Activated T-cell treated with anti-CD3 and anti-CD28 coated beads, Interleukin-2, amount 50 U/mL, for 24 hours (primary cell): ENCODE results near the gene RAD18.

Source experiments
- DNase-seq: peaks from one replicate; pipeline ENCODE4 v3.0.0-alpha.2; 2020
- H3K27ac Mint-ChIP-seq: 2 replicates; pipeline ENCODE4 v1.8.0; 2020; ENCODE audit warnings: mild to moderate bottlenecking, mixed read lengths
- H3K27me3 Mint-ChIP-seq: 2 replicates; pipeline ENCODE4 v1.8.0; 2020; ENCODE audit warnings: mixed read lengths
- H3K36me3 Mint-ChIP-seq: 2 replicates; pipeline ENCODE4 v1.8.0; 2020; ENCODE audit warnings: low read depth, mixed read lengths
- H3K4me1 Mint-ChIP-seq: 2 replicates; pipeline ENCODE4 v1.8.0; 2020; ENCODE audit warnings: low read depth, mixed read lengths
- H3K4me3 Mint-ChIP-seq: 2 replicates; pipeline ENCODE4 v1.8.0; 2020; ENCODE audit warnings: mild to moderate bottlenecking, moderate library complexity, mixed read lengths
- H3K9me3 Mint-ChIP-seq: 2 replicates; pipeline ENCODE4 v1.8.0; 2020; ENCODE audit warnings: mixed read lengths

The RAD18 gene

GRCh38 chr3:8864402-8865350, 98.6 kb downstream of the RAD18 start:
- H3K4me3 Mint-ChIP-seq: no peak overlapping the region
- peaks cover 4% of the 10 kb centered on the region for H3K36me3 Mint-ChIP-seq
- H3K4me1 Mint-ChIP-seq: no peaks in the 10 kb centered on the region
- H3K27ac Mint-ChIP-seq: no peak overlapping the region
- H3K9me3 Mint-ChIP-seq: no peaks in the 10 kb centered on the region
- H3K27me3 Mint-ChIP-seq: no peaks in the 10 kb centered on the region
- no peak for DNase-seq

GRCh38 chr3:8863891-8864290, 99.4 kb downstream of the RAD18 start:
- no peak overlapping the region for H3K27ac Mint-ChIP-seq
- no peaks in the 10 kb centered on the region for H3K9me3 Mint-ChIP-seq
- DNase-seq: no peak

GRCh38 chr3:8857720-8858367, 105.4 kb downstream of the RAD18 start:
- H3K4me3 Mint-ChIP-seq: no peak overlapping the region
- H3K4me1 Mint-ChIP-seq: peaks cover 3% of the 10 kb centered on the region
- no peak overlapping the region for H3K27ac Mint-ChIP-seq
- no peak for DNase-seq
- H3K36me3 Mint-ChIP-seq: peaks cover 1% of the 10 kb centered on the region
- no peaks in the 10 kb centered on the region for H3K9me3 Mint-ChIP-seq
- no peaks in the 10 kb centered on the region for H3K27me3 Mint-ChIP-seq

More at GRCh38 chr3:8863891-8864290, 99.4 kb downstream of the RAD18 start:
- Mint-ChIP-seq H3K4me3 (no peak overlapping the region), H3K36me3 (peaks cover 4% of the 10 kb centered on the region), H3K27me3 (no peaks in the 10 kb centered on the region), H3K4me1 (no peaks in the 10 kb centered on the region)

DNA sequence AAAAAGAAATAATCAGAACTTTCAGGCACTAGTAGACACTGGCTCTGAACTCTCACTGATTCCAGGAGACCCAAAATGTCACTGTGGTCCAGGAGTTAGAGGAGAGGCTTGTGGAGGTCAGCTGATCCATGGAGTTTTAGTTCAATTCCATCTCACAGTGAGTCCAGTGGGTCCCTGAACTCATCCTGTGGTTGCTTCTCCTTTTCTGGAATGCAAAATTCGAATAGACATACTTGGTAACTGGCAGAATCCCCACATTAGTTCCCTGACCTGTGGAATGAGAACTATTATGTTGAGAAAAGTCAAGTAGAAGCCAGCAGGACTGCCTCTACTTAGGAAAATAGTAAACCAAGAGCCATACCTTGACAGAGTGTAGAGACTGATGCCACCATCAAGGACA, 106.6 kb downstream of the RAD18 start:
- DNase-seq: no peak
- Mint-ChIP-seq H3K36me3 (peaks cover 1% of the 10 kb centered on the region), H3K27me3 (no peaks in the 10 kb centered on the region), H3K9me3 (no peaks in the 10 kb centered on the region), H3K4me3 (no peak overlapping the region), H3K4me1 (peaks cover 3% of the 10 kb centered on the region), H3K27ac (no peak overlapping the region)

DNA sequence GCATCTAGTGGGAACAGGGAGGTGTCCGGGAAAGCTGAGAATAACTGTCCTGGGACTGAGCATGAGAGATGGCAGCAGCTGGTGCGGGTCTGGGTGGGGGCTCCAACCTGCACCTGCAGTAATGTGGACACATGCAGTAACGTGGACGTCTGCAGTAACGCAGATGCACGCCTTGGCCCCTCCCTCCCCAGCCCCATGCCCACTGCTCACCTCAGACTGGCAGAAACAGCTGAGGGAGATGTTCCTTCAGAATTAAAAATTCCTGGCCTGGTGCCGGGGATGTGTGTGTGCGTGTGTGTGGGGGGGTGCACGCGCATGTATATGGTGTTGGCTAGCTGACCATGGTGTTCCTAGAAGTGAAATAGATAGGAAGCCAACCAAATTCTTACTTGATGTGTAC, 107.2 kb downstream of the RAD18 start:
- Mint-ChIP-seq H3K27ac (no peak overlapping the region), H3K27me3 (no peaks in the 10 kb centered on the region), H3K36me3 (peaks cover 1% of the 10 kb centered on the region), H3K4me3 (no peak overlapping the region), H3K9me3 (no peaks in the 10 kb centered on the region), H3K4me1 (peaks cover 3% of the 10 kb centered on the region)
- DNase-seq: no peak

- Mint-ChIP-seq H3K4me3 (no peak overlapping the region), H3K4me1 (peaks cover 3% of the 10 kb centered on the region), H3K27me3 (no peaks in the 10 kb centered on the region), H3K27ac (no peak overlapping the region), H3K9me3 (no peaks in the 10 kb centered on the region), H3K36me3 (peaks cover 1% of the 10 kb centered on the region)
- DNase-seq: no peak
Observed at GRCh38 chr3:8854656-8855055, 108.6 kb downstream of the RAD18 start.

DNA sequence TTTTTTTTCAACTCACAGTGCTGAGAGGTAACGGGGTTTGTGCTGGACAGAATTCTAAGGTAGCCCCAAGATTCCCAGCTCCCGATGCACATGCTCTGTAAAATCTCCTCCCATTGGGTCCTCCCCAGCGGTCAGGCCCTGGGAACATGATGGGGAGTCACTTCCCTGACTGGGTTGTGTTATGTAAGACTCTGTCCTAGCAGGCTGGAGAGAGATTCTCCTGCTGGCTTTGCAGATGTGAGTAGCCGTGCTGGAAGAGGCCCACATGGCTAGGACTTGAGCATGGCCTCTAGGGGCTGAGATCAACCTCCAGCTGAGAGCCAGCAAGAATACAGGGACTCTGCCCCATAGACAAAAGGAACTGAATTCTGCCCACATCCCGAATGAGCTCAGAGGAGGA, 110.2 kb downstream of the RAD18 start:
- Mint-ChIP-seq H3K27ac (no peak overlapping the region), H3K36me3 (peaks cover 1% of the 10 kb centered on the region), H3K27me3 (no peaks in the 10 kb centered on the region), H3K4me1 (no peaks in the 10 kb centered on the region), H3K9me3 (no peaks in the 10 kb centered on the region), H3K4me3 (no peak overlapping the region)
- no peak for DNase-seq

DNA sequence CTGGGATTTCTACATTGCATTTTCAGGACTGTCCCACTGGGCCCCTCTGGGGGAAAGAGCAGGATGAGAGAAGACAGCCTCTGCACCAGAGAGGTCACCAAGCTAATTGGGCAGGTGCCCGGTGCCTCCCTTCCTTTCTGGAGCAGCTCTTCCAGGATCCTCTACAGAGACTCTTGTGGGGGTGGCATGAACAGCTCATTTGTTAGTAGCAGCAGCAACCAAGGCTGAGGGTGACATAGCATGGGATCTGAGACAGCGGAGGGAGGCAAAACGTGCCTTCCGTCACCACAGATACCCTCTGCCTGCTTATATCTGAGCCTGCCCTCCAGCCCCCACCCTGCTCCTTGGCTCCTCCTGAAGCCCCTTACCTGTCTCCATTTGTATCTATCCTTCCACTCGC, 110.8 kb downstream of the RAD18 start:
- H3K27ac Mint-ChIP-seq: no peak overlapping the region
- H3K36me3 Mint-ChIP-seq: peaks cover 1% of the 10 kb centered on the region
- H3K9me3 Mint-ChIP-seq: no peaks in the 10 kb centered on the region
- no peak overlapping the region for H3K4me3 Mint-ChIP-seq
- H3K27me3 Mint-ChIP-seq: no peaks in the 10 kb centered on the region
- H3K4me1 Mint-ChIP-seq: no peaks in the 10 kb centered on the region
- no peak for DNase-seq

GRCh38 chr3:8851703-8852102, 111.6 kb downstream of the RAD18 start:
- DNase-seq: no peak
- Mint-ChIP-seq H3K9me3 (no peaks in the 10 kb centered on the region), H3K4me3 (no peak overlapping the region), H3K36me3 (peaks cover 1% of the 10 kb centered on the region), H3K4me1 (no peaks in the 10 kb centered on the region), H3K27me3 (no peaks in the 10 kb centered on the region), H3K27ac (no peak overlapping the region)

DNA sequence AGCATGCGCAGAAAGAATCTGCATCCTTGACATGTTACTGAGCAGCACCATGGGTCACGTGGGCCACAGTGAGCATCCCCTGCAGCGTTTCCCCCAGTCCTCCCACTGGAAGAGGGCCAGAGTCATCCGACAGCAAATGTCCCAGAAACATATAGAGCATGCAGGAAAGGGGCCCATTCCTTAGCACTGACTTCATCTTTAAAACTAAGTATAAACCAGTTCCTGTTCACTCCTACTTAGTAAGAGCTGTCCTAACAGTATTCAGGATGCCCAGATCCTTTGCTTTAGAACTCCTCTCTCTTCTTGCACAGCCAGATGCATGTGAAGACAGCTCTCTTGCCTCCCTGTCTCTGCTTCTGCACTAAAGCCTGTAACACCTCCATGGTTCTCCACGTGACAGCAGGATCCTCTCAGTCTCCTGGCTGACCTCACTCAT, 114.6 kb downstream of the RAD18 start:
- no peaks in the 10 kb centered on the region for H3K9me3 Mint-ChIP-seq
- no peak for DNase-seq
- no peaks in the 10 kb centered on the region for H3K36me3 Mint-ChIP-seq
- H3K27me3 Mint-ChIP-seq: no peaks in the 10 kb centered on the region
- no peak overlapping the region for H3K27ac Mint-ChIP-seq
- H3K4me1 Mint-ChIP-seq: no peaks in the 10 kb centered on the region
- no peak overlapping the region for H3K4me3 Mint-ChIP-seq

DNA sequence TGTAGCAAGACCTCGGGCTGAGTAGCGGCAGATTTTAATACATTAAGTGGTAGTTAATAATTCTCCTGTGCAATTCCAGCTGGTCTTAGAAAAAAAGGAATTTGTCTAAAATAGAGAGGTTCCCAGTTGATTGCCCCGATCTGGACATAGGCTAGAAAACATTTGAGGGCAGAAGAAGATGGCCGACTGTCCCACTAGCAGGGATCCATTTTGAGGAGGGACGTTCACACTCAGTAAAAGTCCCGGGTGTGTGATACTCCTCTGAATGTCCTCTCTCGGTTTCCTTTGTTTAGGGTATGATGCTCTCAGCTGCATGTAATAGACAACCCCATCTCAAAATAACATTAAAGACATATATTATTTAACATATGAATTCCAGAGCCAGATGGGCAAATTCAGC, 116.0 kb downstream of the RAD18 start:
- no peaks in the 10 kb centered on the region for H3K36me3 Mint-ChIP-seq
- H3K4me3 Mint-ChIP-seq: no peak overlapping the region
- no peak for DNase-seq
- no peaks in the 10 kb centered on the region for H3K27me3 Mint-ChIP-seq
- no peaks in the 10 kb centered on the region for H3K9me3 Mint-ChIP-seq
- H3K27ac Mint-ChIP-seq: no peak overlapping the region
- no peaks in the 10 kb centered on the region for H3K4me1 Mint-ChIP-seq

- Mint-ChIP-seq H3K27me3 (no peaks in the 10 kb centered on the region), H3K27ac (no peak overlapping the region), H3K4me3 (no peak overlapping the region), H3K4me1 (no peaks in the 10 kb centered on the region), H3K36me3 (no peaks in the 10 kb centered on the region), H3K9me3 (no peaks in the 10 kb centered on the region)
- DNase-seq: no peak
Observed at GRCh38 chr3:8846176-8846575, 117.1 kb downstream of the RAD18 start.

- no peak for DNase-seq
- no peaks in the 10 kb centered on the region for H3K36me3 Mint-ChIP-seq
- H3K27me3 Mint-ChIP-seq: no peaks in the 10 kb centered on the region
- H3K9me3 Mint-ChIP-seq: no peaks in the 10 kb centered on the region
- no peak overlapping the region for H3K27ac Mint-ChIP-seq
- no peaks in the 10 kb centered on the region for H3K4me1 Mint-ChIP-seq
- no peak overlapping the region for H3K4me3 Mint-ChIP-seq
Observed at GRCh38 chr3:8845641-8846040, 117.6 kb downstream of the RAD18 start.

- DNase-seq: no peak
- H3K27ac Mint-ChIP-seq: no peak overlapping the region
- no peaks in the 10 kb centered on the region for H3K36me3 Mint-ChIP-seq
- H3K9me3 Mint-ChIP-seq: no peaks in the 10 kb centered on the region
- H3K4me3 Mint-ChIP-seq: no peak overlapping the region
- H3K4me1 Mint-ChIP-seq: no peaks in the 10 kb centered on the region
- no peaks in the 10 kb centered on the region for H3K27me3 Mint-ChIP-seq
Observed at GRCh38 chr3:8843347-8843746, 119.9 kb downstream of the RAD18 start.

GRCh38 chr3:8842293-8842692, 121.0 kb downstream of the RAD18 start:
- no peak overlapping the region for H3K27ac Mint-ChIP-seq

More at GRCh38 chr3:8842293-8842692, 121.0 kb downstream of the RAD18 start:
- Mint-ChIP-seq H3K4me1 (no peaks in the 10 kb centered on the region), H3K9me3 (no peaks in the 10 kb centered on the region), H3K4me3 (no peak overlapping the region), H3K27me3 (no peaks in the 10 kb centered on the region), H3K36me3 (no peaks in the 10 kb centered on the region)
- no peak for DNase-seq
